HG03457 (cell line): Measurements from ENCODE around the gene LCP2.

Experiments
- ATAC-seq: cut with Tn5 transposase; IDR thresholded peaks from one replicate; pipeline ENCODE4 v1.9.1; 2021; ENCODE audit warnings: moderate number of reproducible peaks; ENCODE audit not compliant: unreplicated experiment

LCP2 gene

GRCh38 chr5:170276140-170276539 lies 21.4 kb downstream of the LCP2 start:
- no peak for ATAC-seq

DNA sequence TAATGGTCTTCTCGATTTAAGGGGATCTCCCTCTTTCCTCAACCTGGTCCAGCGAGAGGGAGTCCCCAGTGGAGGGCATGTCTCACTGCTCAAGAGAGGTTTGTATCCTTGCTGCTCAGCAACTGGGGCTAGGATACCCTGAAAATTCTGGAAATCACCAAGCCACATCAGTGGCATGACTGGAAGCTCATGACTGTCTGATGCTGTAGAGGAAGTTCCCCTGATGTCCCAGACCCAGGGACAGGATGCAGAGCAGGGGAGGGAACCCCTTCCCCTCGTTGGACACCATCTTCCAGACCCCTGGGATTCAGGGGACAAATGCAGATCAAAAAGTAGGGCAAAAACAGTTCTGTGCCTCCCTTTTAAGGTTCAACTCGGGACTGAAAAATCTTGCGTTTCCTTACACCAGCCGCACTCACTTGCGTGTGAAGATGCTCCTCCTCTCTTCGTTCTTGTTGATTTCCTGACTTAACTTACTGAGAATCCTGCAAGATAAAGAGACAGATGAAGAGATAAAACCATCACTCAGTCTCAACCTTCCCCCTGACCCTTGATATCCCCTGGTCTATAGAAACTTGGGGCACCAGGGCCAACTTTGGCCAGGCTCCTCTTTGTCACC lies 22.1 kb downstream of the LCP2 start:
- no peak for ATAC-seq

DNA sequence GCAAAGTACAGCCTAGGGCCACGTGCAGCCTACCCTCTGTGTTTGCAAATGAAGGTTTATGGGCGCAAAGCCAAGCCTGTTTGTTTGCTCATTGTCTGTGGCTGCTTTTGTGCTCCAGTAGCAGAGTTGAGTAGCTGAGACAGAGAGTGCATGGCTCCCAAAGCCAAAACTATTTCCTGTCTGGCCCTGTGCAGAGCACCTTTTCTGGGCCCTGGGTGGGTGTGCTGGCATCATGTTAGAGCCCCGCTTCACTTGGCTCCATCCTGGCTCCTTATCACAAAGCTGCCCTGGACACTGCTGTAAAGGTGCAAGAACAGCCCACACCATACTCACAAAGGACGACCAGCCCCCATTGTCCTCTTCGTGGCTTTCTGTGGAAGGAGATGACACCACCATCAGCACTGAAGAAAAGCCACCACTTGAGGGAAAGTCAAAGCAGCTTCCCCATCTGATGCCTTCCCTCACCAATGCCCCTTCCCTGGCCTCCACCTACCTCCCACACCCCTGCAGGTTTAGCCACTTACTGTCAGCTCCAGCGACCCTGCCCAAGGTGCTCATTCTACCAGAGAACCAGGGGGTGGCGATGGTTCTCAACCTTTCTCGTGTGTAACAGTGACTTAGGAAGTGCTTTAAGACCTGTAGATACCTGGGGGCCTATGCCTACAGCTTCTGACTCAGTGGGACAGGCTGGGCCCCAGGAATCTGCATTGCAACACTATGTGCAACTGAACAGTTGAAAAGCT lies 23.4 kb downstream of the LCP2 start:
- no peak for ATAC-seq

- ATAC-seq, result no peak
These were observed 27.1 kb downstream of the LCP2 start for GRCh38 chr5:170270293-170271069.

DNA sequence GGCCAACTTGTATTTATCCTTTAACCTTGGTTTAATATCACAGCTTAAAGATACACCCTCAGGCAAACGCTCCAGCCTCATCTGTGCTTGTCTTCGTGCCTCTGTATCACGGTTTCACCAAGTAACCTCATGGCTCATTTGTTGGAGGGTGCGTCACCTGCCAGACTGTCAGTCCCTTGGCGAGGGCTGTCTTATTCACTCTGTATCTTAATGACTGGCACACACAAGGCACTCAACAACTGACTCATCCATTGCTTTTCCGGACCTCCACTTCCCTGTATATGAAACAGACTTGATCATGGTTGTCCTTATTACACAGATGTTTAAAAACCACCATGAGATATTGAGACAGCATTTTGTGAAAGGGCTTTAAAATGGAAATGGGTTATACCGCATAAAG lies 28.0 kb downstream of the LCP2 start:
- ATAC-seq, result no peak

DNA sequence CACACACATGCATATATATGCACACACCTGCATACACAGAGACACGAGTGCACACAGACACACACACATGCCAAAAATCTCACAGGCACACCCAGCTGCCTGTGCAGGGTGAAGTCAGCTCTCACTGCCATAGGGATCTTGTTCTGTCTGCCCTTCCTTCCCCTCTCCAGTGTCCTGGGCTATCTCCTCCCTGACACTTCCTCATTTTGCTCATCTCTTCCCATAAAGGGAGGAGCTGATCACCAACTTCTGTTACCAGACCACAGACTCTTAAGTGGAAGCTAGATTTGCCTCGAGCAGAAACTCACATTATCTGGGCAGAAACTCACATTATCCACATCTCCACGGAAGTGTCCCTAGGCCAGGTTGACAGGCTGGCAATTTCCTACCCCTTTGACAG lies 28.7 kb downstream of the LCP2 start:
- ATAC-seq, result no peak

DNA sequence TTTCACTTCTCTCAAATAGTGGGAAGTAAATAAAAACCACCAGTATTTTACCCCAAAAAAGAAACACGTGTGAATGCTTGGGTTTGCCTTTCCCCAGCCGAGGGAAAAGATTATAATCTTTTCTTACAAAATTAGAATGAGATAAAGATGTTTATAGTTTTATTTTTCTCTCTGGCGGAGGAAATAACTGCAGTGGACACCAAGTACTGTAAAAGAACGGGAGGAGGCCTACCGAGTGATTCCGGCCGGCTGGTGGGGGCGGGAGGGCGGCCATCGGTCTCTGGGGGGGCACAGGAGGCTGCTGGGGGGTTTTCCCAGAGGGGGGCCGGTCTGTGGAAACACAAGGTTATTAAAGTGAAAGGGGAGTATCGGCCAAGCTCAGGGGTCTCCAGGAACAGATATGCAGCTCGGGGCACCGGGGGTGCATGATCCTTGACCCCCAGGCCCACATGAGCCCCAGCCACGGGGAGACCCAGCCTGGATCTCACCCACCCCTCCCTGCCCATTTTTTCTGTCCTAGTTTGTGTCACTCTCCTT lies 29.4 kb downstream of the LCP2 start:
- no peak for ATAC-seq

GRCh38 chr5:170267431-170268152 lies 30.0 kb downstream of the LCP2 start:
- no peak for ATAC-seq

DNA sequence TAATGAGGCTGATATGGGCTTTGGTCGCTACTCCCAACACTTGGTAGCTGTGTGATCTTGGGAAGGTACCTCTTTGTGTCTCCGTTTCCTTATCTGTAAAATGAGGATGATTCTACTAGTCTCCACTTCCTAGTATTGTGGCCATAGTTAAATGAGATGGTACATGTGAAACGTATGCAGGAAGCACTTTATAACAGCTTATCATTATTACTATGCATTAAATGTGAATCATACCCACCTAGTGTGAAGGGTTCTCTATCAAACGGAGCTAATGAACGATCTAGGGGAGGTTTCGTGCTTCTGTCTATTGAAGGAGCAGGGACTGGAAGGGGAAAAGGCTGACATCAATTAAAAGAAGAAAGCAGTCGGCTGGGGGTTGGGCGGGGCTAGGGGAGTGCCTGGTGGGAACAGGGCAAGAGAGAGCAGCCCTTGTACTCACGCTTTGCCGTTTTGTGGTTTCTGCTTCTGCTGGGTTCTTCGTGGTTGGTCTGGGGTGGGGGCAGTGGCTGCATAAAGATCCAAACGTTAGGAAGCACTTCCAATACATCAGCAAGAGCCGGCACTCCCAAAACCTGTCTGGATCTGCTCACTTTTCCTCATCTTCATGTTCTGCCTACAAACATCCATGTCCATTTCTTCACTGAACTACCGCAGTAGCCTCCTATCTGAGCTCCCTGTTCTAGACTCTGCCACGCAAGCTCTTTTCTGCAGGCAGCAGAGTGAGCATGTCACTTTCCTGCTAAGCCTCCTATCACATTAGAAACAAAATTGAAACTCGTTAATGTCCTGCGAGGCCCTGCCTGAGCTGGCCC lies 30.8 kb downstream of the LCP2 start:
- no peak for ATAC-seq

DNA sequence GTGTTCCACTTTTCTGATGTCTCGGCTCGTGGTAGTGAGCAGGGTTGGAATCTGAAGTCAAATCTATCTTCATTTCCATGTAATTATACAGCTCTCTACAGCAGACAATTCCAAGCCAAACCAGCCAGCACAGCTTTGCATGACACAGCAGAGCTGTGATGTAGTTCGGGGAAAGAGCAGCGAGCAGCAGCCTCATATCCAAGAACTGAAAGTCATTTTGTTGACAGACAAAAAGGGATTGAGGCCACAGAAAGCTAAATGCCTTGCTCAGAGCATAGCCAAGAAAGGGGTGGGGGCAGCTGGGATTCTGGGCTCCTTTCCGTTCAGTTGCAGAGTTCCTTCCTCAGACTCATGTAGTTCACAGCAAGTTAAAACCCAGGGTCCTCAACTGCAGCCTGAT lies 32.1 kb downstream of the LCP2 start:
- no peak for ATAC-seq

GRCh38 chr5:170263906-170264305 lies 33.7 kb downstream of the LCP2 start:
- ATAC-seq, result no peak

GRCh38 chr5:170262061-170263045 lies 35.2 kb downstream of the LCP2 start:
- ATAC-seq, result no peak

DNA sequence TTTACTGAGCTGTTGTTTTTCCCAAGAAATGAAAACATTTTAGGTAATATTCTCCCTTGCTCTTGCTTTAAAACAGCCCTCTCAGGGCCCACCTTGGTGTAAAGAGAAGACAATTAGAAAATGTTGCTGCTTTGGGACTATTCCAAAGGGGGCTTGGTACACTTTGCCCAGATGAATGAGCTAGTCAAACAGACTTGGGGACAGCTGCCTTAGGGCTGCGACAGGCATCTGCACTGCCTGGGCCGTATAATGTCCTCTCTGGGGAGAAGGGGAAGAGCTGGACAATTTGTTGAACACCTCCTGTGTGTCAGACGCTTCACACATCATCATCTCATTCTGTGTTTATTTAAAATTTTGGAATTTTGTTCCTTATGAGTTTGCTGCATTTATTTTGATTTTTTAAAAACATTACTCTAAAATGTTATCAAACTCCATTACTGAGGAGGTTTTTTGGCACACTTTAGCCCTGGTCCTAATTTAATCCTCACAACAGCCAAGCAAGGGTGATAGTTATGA lies 36.0 kb downstream of the LCP2 start:
- no peak for ATAC-seq

DNA sequence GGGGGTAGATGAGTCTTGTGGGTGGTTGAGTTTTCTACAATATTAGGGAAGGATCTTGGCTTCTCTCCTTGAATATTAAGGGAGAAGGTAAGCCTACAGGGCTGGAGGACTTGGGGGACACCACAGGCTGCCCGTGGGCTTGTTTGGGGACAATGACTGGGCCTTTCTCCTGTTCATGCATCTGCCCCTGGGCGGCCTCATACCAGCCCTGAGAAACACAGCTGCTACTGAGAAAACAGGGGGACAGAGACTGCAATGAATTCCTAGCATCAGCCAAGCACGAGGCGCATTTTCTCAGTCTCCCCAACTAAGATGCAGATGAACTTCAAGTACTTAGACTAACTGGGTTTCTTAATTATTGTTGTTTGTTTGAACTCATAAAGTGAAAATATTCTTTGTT lies 40.2 kb downstream of the LCP2 start:
- no peak for ATAC-seq

DNA sequence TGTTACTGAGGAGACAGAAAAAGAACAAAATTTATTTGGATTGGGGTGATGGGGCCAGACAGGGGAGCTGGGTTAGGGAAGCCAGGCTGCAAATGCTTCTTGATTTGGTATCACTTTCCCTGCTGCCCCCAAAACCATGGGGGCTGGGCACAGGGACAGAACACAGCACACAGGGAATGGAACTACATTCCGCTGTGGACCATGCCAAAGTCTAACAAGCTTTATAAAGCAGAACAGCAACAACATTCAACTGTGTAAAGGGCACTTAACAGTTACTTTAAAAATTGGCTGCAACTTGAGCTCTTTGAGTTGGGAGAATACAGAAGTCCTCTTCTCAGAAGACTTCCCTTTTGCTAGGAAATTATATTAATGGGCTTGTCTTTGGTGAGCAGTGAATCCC lies 41.0 kb downstream of the LCP2 start:
- no peak for ATAC-seq

DNA sequence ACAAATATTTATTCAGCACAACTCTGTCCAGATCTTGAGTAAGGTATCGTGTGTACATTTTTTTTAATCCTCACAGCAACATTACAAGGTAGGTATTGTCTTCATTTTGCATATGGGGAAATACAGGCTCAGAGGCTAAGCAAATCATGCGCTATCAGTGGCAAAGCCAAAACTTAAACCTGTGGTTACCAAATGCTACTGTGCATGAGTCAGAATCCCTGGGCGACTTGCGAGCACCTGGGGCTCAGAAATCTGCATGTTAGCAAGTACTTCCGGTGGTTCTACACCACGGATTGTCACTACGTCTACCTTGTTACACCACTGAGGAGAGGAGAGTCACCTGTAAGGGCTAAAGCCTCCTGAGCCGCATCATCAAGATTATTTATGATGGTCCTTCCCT lies 43.5 kb downstream of the LCP2 start:
- peak; percentile 90 for ATAC-seq

GRCh38 chr5:170252720-170253350 lies 44.7 kb downstream of the LCP2 start:
- no peak for ATAC-seq

GRCh38 chr5:170252109-170252508 lies 45.5 kb downstream of the LCP2 start:
- ATAC-seq, result no peak
